ENCODE measurements around the gene QRICH1.
A peak's percentile ranks its signal among the peaks of the same experiment; 100 is the strongest.
"Not testable (repeated sequence)": the region's sequence is repeated elsewhere in the genome, so short reads cannot be mapped to it uniquely, and the experiment has no call there.

The QRICH1 gene

DNA sequence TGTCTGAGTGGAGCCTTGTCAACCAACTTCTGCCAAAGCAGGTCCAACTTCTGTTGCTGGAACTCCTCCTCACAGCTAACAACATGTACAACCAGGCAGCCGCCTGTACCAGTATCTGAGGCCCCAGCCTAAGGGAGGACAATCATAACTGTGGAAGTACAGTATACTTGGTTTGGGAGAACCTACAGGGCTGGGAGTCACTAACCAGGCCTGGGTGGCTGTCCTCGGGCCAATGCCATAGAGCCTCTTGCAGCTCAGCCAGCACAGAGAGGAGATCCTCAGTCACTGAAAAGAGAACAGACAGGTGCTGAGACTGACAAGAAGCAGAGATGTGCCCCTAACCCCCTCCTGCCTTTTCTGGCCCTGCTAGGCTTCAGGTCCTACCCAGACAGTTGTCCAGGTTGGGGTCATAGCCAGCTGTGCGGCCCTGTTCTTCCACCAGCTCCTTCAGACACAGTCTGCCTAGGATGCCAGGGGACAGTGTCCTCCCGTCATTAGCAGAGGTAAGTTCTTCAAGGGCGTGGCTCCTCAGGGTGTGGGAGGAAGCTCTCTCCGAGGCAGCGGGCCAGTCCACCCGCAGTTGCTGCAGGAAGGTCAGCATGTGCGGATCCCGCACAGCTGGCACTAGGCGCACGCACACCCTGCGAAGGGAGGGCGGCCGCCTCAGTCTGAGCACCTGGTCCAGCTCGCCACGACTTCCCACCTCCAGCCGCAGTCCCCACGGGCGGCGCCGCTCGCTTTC lies 76.5 kb downstream of the QRICH1 start:
- no peak for DNase-seq (ENCODE audit: low spot score)

DNA sequence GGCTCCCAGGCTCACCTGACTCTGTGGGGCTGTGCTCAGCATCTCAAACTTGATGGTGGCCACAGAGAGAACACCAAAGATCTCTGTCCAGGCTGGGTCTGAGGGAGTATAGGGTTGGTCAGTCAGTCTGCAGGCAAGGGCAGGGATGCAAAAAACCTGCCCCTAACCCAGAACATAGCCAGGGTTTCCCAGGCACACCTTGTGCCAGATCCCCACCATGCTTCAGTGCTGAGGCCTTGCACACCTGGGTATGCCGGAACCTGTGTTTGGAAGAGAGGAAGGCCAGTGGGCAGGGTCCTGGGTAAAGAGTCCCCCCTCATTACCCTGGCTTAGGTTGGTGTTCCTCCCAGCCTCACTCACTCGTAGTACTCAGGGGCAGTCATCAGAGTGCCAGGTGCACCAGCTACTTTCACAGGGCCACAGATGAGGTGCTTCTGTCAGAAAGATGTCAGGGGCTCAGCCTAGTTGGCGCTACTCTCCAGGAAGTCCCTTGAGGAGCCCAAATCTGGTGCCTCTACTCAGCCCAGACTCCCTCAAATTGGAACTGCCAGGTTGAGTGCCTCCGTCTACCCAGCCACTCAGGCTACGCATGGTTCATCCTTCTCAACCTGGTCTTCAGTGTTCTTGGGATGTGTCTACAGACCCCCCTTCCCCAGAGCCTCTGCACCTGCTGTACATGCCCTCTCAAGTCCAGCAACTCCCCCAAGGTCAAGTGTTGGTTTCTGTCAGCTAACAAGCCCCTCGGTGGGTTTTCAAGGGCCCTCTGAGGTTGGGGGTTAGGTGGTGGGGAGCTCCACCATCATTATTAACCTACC lies 77.2 kb downstream of the QRICH1 start:
- no peak for DNase-seq (ENCODE audit: low spot score)

DNA sequence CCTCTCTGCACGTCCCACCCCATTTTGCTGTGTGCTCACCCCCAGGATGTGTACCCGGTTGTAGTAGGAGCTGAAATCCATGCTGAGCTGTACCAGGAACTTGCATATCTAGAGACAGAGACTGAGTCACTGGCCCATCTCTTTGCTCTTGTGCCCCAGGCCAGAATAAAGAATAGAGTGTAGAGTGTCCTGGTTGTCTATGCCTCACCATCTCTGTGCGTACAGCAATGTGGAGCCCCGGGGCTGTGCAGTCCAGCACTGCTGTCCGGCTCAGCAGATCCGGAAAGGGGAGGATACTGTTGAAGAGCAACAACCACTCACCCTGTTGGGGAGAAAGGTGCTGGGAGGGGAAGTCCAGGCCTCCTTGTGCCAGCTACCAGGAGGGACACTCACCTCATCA lies 78.1 kb downstream of the QRICH1 start:
- no peak for DNase-seq (ENCODE audit: low spot score)

DNA sequence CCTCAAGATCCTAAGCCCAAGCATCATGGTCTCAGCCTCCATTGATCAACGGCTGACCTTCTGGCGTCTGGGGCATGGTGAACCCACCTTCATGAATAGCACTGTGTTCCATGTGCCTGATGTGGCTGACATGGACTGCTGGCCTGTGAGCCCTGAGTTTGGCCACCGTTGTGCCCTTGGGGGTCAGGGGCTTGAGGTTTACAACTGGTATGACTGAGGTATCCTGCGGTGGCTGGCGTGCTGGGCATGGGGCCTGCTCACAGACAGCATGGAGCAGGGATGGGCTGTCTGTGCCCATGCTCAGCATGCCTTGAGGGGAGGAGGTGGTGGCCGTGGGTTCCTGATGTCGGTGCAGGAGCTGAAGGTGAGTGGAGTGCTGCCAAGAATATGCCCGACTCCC lies 78.8 kb downstream of the QRICH1 start:
- no peak for DNase-seq (ENCODE audit: low spot score)

DNA sequence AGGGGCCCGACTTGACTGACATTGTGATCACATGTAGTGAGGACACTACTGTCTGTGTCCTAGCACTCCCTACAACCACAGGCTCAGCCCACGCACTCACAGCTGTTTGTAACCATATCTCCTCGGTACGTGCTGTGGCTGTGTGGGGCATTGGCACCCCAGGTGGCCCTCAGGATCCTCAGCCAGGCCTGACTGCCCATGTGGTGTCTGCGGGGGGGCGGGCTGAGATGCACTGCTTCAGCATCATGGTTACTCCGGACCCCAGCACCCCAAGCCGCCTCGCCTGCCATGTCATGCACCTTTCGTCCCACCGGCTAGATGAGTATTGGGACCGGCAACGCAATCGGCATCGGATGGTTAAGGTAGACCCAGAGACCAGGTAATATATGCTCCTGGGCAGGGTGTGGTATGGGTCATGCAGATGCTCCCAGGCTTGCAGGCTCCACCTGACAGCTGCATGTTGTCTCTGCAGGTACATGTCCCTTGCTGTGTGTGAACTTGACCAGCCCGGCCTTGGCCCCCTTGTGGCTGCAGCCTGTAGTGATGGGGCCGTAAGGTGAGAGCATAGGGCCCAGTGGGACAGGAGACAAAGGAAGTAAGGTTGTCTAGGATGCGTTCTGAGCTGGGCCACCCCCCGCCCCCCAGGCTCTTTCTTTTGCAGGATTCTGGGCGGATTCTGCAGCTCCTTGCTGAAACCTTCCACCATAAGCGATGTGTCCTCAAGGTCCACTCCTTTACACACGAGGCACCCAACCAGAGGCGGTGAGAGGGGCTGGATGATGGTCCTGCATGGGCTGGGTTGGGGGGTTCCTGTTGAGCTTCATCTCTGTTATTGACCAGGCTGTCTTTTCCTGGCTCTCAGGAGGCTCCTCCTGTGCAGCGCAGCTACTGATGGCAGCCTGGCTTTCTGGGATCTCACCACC lies 79.9 kb downstream of the QRICH1 start:
- peak; percentile 55 for DNase-seq (ENCODE audit: low spot score)

DNA sequence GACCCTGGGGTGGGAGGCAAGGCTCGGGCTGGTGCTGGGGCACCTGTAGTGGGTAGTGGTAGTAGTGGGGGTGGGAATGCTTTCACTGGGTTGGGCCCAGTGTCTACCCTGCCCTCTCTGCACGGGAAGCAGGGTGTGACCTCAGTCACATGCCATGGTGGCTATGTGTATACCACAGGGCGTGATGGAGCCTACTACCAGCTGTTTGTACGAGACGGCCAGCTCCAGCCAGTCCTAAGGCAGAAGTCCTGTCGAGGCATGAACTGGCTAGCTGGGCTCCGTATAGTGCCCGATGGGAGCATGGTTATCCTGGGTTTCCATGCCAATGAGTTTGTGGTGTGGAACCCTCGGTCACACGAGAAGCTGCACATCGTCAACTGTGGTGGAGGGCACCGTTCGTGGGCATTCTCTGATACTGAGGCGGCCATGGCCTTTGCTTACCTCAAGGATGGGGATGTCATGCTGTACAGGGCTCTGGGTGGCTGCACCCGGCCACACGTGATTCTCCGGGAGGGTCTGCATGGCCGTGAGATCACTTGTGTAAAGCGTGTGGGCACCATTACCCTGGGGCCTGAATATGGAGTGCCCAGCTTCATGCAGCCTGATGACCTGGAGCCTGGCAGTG lies 80.6 kb downstream of the QRICH1 start:
- no peak for DNase-seq (ENCODE audit: low spot score)

DNA sequence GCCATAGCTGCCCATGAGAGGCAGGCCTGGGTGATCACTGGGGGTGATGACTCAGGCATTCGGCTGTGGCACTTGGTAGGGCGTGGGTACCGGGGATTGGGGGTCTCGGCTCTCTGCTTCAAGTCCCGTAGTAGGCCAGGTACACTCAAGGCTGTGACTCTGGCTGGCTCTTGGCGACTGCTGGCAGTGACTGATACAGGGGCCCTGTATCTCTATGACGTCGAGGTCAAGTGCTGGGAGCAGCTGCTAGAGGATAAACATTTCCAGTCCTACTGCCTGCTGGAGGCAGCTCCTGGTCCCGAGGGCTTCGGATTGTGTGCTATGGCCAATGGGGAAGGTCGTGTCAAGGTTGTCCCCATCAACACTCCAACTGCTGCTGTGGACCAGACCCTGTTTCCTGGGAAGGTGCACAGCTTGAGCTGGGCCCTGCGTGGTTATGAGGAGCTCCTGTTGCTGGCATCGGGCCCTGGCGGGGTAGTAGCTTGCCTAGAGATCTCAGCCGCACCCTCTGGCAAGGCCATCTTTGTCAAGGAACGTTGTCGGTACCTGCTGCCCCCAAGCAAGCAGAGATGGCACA lies 81.3 kb downstream of the QRICH1 start:
- DNase-seq (ENCODE audit: low spot score): no peak

DNA sequence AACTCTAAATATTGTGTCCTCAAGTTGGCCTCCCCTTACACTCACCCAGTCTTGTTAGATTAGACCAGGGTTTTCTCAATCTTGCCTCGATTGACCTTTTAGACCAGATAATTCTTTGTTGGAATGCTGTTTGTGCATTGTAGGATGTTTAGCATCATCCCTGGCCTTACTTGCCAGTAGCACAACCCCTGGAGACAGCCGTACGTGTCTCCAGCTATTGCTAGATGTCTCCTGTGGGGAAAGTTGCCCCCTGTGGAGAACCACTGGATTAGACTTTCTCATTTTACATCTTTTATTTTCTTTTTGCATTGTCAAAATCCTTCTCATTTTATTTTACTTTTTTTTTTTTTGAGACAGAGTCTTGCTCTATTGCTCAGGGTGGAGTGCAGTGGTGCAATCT lies 84.5 kb downstream of the QRICH1 start:
- DNase-seq (ENCODE audit: low spot score): no peak

DNA sequence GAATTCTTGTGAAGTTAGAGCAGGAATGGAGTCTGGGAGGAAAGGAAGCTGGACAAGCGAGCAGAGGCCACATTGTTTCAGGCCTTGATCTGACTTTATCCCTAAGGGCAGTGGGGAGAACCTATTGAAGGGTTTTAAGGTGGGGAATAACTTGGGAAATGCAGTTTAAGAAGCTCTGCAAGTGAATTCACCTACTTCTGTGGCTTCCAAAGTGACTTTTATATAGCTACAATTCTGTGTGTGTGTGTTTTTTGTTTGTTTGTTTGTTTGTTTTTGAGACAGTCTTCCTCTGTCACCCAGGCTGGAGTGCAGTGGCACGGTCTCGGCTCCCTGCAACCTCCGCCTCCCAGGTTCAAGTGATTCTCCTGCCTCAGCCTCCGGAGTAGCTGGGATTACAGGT lies 85.2 kb downstream of the QRICH1 start:
- DNase-seq (ENCODE audit: low spot score): not testable (repeated sequence)

DNA sequence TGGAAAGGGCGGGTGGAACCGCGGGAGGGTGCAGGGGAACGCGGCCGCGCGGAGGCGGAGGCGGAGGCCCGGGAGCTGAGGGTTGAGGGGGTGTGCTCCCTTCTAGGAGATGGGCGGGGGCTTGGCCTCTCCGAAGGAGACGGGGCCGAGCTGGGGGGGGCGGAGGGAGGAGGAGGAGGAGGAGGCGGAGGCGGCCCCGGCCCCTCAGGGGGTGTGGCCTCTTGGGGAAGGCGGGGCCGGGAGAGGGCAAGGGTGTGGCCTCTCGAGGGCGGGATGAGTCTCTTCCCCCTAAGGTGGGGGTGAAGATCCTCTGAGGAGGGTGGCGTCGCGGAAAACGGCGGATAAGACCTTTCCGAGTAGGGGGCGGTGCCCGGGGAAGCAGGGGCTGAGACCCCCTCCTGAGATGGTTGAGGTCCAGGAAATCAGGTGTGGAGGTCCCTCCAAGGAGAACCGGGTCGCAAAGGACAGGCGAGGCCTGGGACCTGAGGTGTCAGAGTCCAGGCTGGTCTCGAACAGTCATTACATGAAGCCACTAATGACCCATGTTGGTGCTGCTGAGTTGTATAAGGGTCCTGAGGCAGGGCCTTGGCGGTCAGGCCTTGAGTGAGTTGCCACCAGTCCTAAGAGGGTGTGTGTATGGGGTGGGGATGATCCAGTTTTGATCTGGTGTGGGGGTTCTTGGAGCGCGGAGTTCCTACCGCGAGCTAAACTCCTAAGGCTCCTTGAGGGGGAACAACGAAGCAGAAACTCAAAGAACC lies 85.9 kb downstream of the QRICH1 start:
- DNase-seq (ENCODE audit: low spot score): peak; percentile 92

DNA sequence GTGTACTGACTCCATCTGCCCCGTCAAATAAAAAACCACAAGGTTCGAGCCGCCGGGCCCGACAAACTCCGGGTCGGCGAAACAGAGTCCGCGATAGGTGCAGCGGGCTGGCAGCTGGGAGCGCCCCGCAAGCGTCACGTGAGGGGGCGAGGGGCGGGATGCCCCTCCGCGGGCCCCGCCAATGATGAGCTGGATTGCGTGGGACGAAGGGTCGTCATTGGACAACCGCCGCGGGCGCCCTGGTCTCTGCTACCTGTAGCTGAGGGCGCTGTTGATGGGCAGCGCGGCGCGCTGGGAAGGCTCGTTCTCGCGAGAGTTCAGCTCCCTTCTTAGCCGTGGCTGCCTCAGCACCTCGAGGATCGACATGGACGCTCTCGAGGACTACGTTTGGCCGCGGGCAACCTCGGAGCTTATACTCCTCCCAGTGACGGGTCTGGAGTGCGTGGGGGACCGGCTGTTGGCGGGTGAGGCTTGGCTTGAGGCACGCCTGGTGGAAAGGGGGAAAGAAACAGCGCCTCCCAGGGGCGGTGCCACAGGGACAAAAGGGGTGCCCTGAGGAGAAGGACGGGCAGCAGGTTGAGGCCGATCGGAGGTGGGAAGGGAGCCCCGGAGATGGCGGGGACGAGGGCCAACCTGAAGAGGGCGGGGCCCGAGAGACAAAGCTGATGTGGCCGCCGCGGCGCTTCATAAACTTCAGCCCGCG lies 86.7 kb downstream of the QRICH1 start, which contains the start of gene WDR6:
Gene WDR6, plus strand, starts transcription at position 324 of the 703 bp plus-strand sequence. Its CDS starts 41 bp downstream, at position 365.
- peak; percentile 97 for DNase-seq (ENCODE audit: low spot score)

DNA sequence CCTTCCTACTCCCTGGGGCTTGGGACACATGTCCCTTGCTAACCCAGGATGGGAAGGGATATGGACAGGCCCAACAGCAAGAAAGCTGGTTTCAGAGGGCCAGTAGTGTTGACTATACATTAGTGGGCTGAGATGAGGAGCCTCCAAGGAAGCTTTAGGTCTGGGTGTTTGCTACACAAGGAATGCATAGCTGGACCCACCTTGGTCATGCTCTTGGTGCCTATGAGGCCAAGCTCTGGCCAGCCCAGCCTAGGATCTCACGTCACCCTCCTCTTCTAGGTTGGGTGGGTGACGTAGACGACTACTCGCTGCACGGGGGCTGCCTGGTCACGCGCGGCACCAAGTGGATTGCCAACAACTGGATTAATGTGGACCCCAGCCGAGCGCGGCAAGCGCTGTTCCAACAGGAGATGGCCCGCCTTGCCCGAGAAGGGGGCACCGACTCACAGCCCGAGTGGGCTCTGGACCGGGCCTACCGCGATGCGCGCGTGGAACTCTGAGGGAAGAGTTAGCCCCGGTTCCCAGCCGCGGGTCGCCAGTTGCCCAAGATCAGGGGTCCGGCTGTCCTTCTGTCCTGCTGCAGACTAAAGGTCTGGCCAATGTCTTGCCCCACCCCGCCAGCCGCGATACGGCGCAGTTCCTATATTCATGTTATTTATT lies 87.3 kb downstream of the QRICH1 start:
- no peak for DNase-seq (ENCODE audit: low spot score)

DNA sequence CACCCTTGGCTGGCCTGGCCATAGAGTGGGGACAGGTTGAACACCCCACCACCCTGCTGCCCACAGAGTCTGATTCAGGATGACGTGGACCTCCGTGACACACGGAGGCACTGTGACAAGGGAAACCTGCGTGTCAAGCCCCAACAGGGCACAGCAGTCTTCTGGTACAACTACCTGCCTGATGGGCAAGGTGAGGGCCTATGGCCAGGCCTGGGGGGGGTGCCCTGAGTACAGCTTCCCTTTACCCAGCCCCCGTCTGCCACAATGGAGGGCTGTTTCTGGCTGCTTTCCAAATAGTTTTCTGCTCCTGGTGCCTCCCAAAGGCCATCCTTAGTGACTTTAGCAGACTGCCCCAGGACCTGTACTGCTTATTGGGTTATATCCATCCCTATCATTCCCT lies 87.9 kb downstream of the QRICH1 start:
- no peak for DNase-seq (ENCODE audit: low spot score)

DNA sequence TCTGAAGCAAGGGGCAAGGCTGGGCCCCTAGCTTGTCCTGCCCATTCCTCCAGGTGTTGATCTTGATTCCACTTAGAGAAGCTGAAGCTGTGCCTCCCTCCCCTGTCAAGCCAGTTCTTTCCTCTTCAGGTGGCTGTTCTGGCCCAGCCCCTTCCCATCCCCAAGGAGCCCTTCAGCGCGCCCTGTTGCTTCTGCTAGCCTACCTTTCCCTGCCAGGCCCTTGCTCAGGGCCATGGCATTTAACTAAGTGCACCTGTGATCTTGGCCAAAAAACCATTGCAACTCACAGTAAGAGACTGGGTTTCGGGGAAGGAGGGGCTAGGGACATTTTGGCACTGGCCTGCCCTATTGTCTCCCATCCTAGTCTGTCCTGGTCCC lies 88.6 kb downstream of the QRICH1 start:
- no peak for DNase-seq (ENCODE audit: low spot score)

DNA sequence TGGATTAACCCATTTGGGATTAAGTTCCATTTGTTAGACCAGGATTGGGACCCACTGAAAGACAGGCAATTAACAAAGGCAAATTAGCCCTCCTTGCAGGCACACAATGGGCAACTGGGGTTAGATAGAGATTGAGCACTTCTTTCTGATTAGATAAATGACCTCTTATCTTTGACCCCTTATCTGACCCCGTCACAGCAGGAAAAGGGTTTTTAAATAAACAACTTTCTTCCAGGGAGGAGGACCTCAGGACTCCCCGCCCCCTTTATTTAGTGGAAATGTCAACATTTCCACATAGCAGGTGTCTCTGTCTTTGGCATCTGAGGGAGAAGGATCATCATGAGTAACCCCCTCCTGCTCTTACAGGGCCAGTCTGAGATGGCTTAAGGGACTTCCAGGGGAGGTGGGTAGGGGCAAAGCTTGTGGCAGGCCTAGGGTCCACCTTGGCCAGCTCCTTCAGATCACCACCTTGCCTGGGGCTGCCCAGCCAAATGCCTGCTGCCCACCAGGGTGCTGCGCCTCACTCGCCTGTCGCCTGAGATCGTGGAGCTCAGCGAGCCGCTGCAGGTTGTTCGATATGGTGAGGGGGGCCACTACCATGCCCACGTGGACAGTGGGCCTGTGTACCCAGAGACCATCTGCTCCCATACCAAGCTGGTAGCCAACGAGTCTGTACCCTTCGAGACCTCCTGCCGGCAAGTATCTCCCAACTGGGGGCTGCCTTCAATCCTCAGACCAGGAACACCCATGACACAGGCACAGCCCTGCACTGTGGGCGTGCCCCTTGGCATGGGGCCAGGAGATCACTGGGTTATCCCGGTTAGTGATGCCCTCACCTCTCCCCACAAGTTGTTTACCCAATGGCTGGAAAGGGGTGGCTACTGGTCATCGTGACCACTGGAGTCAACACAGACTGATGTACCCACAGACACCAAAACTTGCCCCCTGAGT lies 89.2 kb downstream of the QRICH1 start:
- no peak for DNase-seq (ENCODE audit: low spot score)

DNA sequence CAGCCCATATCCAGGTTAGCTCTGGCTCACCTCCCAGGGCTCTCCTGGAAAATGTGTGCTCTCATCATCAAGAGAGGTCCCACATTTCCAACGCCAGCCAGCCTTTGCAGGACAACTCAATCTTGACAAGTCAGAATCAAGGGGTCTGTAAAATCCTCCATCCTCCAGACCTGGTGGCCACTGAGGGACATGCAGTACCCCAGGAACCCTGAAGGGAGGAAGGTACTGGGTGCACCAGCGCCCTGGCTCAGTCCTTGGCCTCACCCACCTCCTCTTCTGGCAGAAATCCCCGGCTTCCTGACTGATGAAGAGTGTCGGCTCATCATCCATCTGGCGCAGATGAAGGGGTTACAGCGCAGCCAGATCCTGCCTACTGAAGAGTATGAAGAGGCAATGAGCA lies 92.7 kb downstream of the QRICH1 start:
- no peak for DNase-seq (ENCODE audit: low spot score)

DNA sequence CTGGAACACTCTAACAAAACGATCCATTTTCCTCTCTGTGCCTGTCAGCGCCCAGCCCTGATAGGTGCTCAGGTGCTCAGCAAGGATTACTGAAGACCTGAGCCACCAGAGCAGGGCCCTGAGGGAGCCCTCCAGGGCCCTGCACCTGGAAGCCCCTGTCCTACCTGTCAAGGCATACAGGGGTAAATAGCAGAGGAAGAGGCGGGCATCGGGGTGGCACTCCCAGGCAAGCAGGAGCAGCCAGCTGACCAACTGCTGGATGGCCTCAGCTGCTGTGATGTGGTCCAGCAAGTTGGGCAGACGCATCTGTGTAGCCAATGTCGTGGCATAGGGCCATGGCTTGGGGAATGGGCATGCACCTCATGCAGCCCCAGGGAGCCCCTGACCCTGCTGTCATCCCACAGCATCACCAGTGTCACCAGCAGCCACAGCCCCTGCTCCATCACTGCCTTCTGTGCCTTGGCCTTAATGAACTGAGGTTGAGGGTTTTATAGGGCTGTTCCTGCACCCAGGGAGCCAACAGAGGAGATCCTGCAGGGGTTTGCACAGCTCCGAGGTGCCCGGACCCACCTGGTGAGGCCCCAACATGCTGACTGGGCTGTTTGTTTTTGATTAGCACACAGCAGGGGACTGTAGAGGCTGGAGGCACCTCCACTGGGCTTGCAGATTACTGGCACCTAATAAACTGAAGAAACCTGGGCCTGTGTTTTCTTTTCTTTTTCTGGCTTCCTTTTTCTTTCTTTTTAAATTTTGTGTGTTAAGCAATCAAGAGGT lies 94.6 kb downstream of the QRICH1 start:
- DNase-seq (ENCODE audit: low spot score): no peak

Data from CD4-positive, alpha-beta T cell treated with Interleukin-15 for 4 hours (primary cell).